GM13976 (cell line): ENCODE data around the gene THAP8.

Experiments used
- DNase-seq: peaks from one replicate; pipeline ENCODE4 v3.0.0; 2012; ENCODE audit warnings: low spot score
- CTCF ChIP-seq: IDR thresholded peaks from 2 replicates; pipeline ENCODE4 v1.5.1; 2012; ENCODE audit warnings: borderline replicate concordance, mild to moderate bottlenecking; ENCODE audit not compliant: insufficient read depth; ENCODE audit errors: extremely low read depth, missing control alignments, control extremely low read depth
- in situ Hi-C: fragments of 300-500 bp; cut with MboI; formaldehyde crosslinking; loops from one replicate; pipeline ENCODE4 v1.12.0; 2022; ENCODE audit warnings: low sequenced_read_pairs, mixed read lengths, inconsistent platforms; ENCODE audit not compliant: unreplicated experiment

THAP8 gene

GRCh38 chr19:36093687-36094086, 39.6 kb upstream of the THAP8 start:
- TF ChIP-seq CTCF = no peak
- peak; percentile 60 for DNase-seq
- in situ Hi-C loops = no loop called here

- in situ Hi-C loops = no loop called here
- DNase-seq = peak; percentile 88
- no peak for TF ChIP-seq CTCF
Measured at GRCh38 chr19:36093146-36093662, 39.1 kb upstream of the THAP8 start.

- in situ Hi-C loops = no loop called here
- no peak for TF ChIP-seq CTCF
- DNase-seq = no peak
Measured at GRCh38 chr19:36092566-36092965, 38.5 kb upstream of the THAP8 start.

GRCh38 chr19:36090910-36091695, 37.0 kb upstream of the THAP8 start:
- TF ChIP-seq CTCF = no peak
- in situ Hi-C loops = no loop called here
- DNase-seq = no peak

- TF ChIP-seq CTCF = no peak
- DNase-seq = no peak
- in situ Hi-C loops = no loop called here
Measured at GRCh38 chr19:36089847-36090246, 35.8 kb upstream of the THAP8 start.

GRCh38 chr19:36086326-36086725, 32.2 kb upstream of the THAP8 start:
- in situ Hi-C loops = no loop called here
- no peak for DNase-seq
- TF ChIP-seq CTCF = no peak
